ENCODE results near the gene IL22RA1.

The IL22RA1 gene

DNA sequence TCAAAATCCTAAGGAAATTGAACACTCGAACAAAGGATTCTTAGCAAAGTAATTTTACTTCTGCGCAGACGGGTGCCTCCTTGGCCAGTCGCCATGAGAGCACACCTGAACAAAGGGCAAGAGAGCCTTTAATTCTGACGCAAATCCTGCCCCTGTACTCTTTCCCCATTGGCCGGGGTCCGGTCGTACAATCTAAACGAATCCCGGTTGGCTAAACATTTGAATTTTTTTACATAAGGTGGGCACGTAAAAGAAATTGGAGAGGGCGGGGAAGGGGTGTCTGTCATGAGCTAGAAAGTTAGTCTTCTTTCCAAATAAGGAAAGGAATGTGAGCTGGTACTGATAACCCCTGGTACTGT is 8.2 kb upstream of the IL22RA1 start:
- H3K27ac ChIP-seq (ENCODE audit: low read length), result no peak overlapping the region
- H3K4me1 ChIP-seq (ENCODE audit: control insufficient read depth, insufficient read depth, low read length), result peaks cover 2% of the 10 kb centered on the region
- H3K9ac ChIP-seq (ENCODE audit: low read length in 2 of 2), result no peak overlapping the region
- no peaks in the 10 kb centered on the region for H3K36me3 ChIP-seq (ENCODE audit: control insufficient read depth in 2 of 2, insufficient read depth in 2 of 2, low read length in 2 of 2)
- H3K4me3 ChIP-seq (ENCODE audit: low read length in 2 of 2), result no peak overlapping the region
- H3K27me3 ChIP-seq (ENCODE audit: control insufficient read depth in 1 of 2, insufficient read depth in 2 of 2, low read length in 2 of 2), result peaks cover 26 to 27% of the 10 kb centered on the region in 2 donors
- no peaks in the 10 kb centered on the region for H3K9me3 ChIP-seq (ENCODE audit: control insufficient read depth in 2 of 2, low read length in 2 of 2)

DNA sequence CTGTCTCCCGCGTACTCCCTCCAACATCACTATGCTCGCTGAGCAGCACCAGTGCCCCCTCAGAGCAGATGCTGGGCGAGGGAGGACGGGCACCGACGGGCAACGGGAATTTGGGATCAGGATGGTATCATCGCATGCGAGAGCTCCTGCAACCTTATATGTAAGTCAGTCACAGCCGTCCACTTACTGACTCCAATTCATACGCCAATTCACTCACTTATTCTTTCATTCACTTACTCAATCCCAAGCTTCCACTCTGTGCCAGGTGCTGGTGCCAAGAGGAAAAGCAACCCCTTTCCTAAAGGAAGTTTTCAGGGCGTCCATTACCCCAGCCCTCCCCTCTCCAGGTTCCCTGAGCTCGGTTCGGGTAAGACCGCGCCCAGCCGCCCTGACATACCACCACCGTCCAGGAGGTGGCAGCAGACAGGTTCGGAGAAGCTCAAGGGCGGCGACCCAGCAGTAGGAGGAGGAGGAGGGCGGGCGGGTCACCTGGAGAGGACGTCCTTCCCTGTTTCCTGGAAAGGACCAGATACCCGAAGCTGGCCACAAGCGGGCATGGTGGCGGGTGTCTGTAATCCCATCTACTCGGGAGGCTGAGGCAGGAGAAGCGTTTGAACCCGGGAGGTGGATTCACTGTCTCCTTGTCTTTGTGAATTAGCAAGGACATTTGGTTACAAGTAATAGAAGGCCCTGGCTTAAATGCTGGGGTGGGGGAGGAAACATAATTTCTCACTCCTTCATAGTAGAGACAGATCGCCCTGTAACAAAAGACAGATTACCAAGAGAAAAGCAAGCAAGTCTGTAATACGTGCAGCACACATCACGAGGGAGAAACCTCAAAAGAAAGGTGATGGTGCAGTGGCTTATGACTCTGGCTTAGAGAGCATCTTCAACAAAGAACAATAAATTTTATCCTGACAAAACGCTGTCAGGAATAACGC is 7.6 kb upstream of the IL22RA1 start:
- Histone ChIP-seq H3K36me3 (ENCODE audit: control insufficient read depth in 2 of 2, insufficient read depth in 2 of 2, low read length in 2 of 2) (no peaks in the 10 kb centered on the region), H3K27ac (ENCODE audit: low read length) (no peak overlapping the region), H3K4me1 (ENCODE audit: control insufficient read depth, insufficient read depth, low read length) (peaks cover 2% of the 10 kb centered on the region), H3K4me3 (ENCODE audit: low read length in 2 of 2) (peak overlapping the region; percentile 47 to 53), H3K27me3 (ENCODE audit: control insufficient read depth in 1 of 2, insufficient read depth in 2 of 2, low read length in 2 of 2) (peaks cover 23 to 24% of the 10 kb centered on the region in 2 donors), H3K9me3 (ENCODE audit: control insufficient read depth in 2 of 2, low read length in 2 of 2) (no peaks in the 10 kb centered on the region), H3K9ac (ENCODE audit: low read length in 2 of 2) (peak overlapping the region in 1 of 2 donors; percentile 33)

DNA sequence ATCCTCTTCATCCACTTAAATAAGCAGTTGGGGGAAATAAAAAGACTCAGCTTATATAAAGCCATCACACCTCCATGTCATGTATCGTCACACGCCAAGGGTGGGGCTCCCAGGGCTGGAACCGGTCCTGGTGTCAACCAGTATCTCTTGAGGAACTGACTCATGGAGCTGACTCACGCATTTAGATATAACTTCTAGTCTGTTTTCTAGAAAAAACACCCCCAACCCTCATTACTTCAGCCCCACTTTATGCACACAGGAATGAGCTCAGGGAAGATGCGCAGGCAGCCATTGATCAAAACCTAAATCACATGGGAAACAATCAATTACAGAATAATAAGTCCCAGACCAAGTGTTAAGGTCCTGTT is 6.9 kb upstream of the IL22RA1 start:
- Histone ChIP-seq H3K27ac (ENCODE audit: low read length) (no peak overlapping the region), H3K4me1 (ENCODE audit: control insufficient read depth, insufficient read depth, low read length) (peaks cover 2% of the 10 kb centered on the region), H3K4me3 (ENCODE audit: low read length in 2 of 2) (peak overlapping the region in 1 of 2 donors; percentile 53), H3K9me3 (ENCODE audit: control insufficient read depth in 2 of 2, low read length in 2 of 2) (no peaks in the 10 kb centered on the region), H3K27me3 (ENCODE audit: control insufficient read depth in 1 of 2, insufficient read depth in 2 of 2, low read length in 2 of 2) (peaks cover 23 to 24% of the 10 kb centered on the region in 2 donors), H3K36me3 (ENCODE audit: control insufficient read depth in 2 of 2, insufficient read depth in 2 of 2, low read length in 2 of 2) (no peaks in the 10 kb centered on the region), H3K9ac (ENCODE audit: low read length in 2 of 2) (peak overlapping the region in 1 of 2 donors; percentile 33)

DNA sequence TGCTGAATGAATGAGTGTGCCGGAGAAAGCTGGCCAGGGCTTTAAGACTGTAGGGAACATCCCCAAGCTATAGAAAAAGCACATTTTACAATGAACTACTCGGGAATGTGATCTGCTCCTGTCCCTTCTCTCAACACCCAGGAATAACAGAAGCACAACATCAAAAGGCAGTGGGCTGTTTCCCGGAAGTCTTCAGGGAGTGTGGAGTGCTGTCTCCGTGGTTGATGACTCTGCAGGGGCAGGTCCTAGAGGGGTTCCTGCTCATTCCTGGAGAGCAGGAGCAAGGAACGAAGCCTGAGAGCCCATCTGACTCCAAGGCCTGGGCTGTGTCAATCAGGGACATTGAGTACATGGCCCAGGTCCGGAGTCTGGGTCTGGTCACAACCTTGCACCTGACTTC is 4.9 kb upstream of the IL22RA1 start:
- Histone ChIP-seq H3K4me3 (ENCODE audit: low read length in 2 of 2) (no peak overlapping the region), H3K4me1 (ENCODE audit: control insufficient read depth, insufficient read depth, low read length) (peaks cover 3% of the 10 kb centered on the region), H3K27me3 (ENCODE audit: control insufficient read depth in 1 of 2, insufficient read depth in 2 of 2, low read length in 2 of 2) (peaks cover 24 to 25% of the 10 kb centered on the region in 2 donors), H3K36me3 (ENCODE audit: control insufficient read depth in 2 of 2, insufficient read depth in 2 of 2, low read length in 2 of 2) (no peaks in the 10 kb centered on the region), H3K9me3 (ENCODE audit: control insufficient read depth in 2 of 2, low read length in 2 of 2) (no peaks in the 10 kb centered on the region), H3K9ac (ENCODE audit: low read length in 2 of 2) (no peak overlapping the region), H3K27ac (ENCODE audit: low read length) (no peak overlapping the region)

DNA sequence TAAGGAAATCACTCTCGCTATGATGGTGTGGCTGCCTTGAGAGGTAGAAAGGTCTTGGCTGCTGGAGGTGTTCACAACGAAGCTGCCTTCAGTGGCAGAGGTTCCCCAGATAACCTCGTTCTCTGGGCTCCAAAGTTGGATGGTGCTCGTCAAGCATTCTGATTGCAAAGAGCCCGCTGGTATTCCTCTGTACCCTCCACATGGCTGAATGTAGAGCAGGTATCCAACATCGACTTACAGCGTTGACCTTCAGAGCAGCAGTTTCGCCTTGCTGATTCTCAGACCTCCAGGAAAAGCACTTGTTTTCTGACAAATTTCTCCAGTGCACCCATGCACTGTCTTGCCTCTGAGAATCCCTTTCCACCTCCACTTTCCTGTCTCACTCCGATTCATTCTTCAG is 4.3 kb upstream of the IL22RA1 start:
- Histone ChIP-seq H3K27me3 (ENCODE audit: control insufficient read depth in 1 of 2, insufficient read depth in 2 of 2, low read length in 2 of 2) (peaks cover 21 to 28% of the 10 kb centered on the region in 2 donors), H3K9ac (ENCODE audit: low read length in 2 of 2) (no peak overlapping the region), H3K36me3 (ENCODE audit: control insufficient read depth in 2 of 2, insufficient read depth in 2 of 2, low read length in 2 of 2) (no peaks in the 10 kb centered on the region), H3K27ac (ENCODE audit: low read length) (no peak overlapping the region), H3K9me3 (ENCODE audit: control insufficient read depth in 2 of 2, low read length in 2 of 2) (no peaks in the 10 kb centered on the region), H3K4me1 (ENCODE audit: control insufficient read depth, insufficient read depth, low read length) (peaks cover 5% of the 10 kb centered on the region), H3K4me3 (ENCODE audit: low read length in 2 of 2) (no peak overlapping the region)

DNA sequence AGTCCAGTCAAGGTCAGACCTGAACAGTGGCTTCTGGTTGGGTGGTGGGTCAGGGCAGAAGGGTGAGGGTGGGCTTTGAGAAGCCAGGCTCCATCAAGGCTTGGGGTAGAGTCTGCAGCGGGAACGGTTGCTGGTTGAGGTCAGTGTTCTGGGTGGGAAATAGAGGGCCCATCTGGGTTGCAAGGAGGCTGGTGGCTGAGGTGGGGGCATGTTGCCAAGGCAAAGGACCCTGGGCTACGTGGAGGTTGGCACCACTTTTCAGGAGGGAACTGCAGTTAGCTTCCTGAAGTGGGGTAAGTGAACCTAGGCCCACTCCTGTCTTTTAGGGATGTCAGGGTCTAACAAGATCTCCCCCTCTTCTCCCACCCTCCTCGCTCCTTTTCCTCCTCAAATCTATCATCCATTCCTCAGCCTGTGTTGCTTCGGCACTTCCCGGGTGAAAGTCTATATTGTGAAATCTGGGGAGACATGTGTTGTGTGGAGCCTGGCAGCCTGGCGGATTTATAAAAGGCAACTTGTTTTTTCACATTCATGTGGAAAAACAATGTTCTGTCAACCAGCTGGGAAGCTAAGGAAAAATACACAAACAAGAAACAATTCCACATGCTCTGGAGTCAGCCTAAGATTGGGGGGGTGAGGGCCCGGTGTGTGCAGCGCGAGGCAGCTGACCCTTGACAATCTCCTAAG is 1.5 kb downstream of the IL22RA1 start:
- Histone ChIP-seq H3K4me1 (ENCODE audit: control insufficient read depth, insufficient read depth, low read length) (peaks cover 3% of the 10 kb centered on the region), H3K27ac (ENCODE audit: low read length) (no peak overlapping the region), H3K9me3 (ENCODE audit: control insufficient read depth in 2 of 2, low read length in 2 of 2) (no peaks in the 10 kb centered on the region), H3K36me3 (ENCODE audit: control insufficient read depth in 2 of 2, insufficient read depth in 2 of 2, low read length in 2 of 2) (no peaks in the 10 kb centered on the region), H3K4me3 (ENCODE audit: low read length in 2 of 2) (no peak overlapping the region), H3K27me3 (ENCODE audit: control insufficient read depth in 1 of 2, insufficient read depth in 2 of 2, low read length in 2 of 2) (peaks cover 0 to 6% of the 10 kb centered on the region in 2 donors), H3K9ac (ENCODE audit: low read length in 2 of 2) (no peak overlapping the region)

DNA sequence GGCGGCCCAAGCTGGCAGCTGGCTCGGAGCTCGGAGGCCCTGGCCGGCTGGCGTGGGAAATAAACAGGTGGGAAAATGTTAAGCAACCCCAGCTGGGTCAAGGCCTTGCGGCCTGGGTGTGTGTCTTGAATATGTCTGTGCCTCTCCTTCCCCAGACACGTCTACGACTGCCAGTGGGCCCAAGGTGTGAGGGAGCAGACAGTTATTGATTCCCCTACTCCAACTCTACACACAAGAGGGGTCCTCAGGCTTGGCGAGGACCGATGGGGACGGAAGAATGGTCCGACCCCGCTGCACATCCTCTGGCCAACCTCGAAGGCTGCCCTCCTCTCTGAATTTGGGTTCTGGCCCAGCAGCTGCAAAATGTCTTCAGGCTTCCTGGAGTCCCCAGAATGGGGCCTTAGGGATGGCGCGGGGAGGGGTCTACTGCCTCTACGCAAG is 2.2 kb downstream of the IL22RA1 start:
- Histone ChIP-seq H3K9me3 (ENCODE audit: control insufficient read depth in 2 of 2, low read length in 2 of 2) (no peaks in the 10 kb centered on the region), H3K36me3 (ENCODE audit: control insufficient read depth in 2 of 2, insufficient read depth in 2 of 2, low read length in 2 of 2) (no peaks in the 10 kb centered on the region), H3K4me1 (ENCODE audit: control insufficient read depth, insufficient read depth, low read length) (peaks cover 3% of the 10 kb centered on the region), H3K9ac (ENCODE audit: low read length in 2 of 2) (no peak overlapping the region), H3K4me3 (ENCODE audit: low read length in 2 of 2) (no peak overlapping the region), H3K27me3 (ENCODE audit: control insufficient read depth in 1 of 2, insufficient read depth in 2 of 2, low read length in 2 of 2) (peaks cover 0 to 6% of the 10 kb centered on the region in 2 donors), H3K27ac (ENCODE audit: low read length) (no peak overlapping the region)

DNA sequence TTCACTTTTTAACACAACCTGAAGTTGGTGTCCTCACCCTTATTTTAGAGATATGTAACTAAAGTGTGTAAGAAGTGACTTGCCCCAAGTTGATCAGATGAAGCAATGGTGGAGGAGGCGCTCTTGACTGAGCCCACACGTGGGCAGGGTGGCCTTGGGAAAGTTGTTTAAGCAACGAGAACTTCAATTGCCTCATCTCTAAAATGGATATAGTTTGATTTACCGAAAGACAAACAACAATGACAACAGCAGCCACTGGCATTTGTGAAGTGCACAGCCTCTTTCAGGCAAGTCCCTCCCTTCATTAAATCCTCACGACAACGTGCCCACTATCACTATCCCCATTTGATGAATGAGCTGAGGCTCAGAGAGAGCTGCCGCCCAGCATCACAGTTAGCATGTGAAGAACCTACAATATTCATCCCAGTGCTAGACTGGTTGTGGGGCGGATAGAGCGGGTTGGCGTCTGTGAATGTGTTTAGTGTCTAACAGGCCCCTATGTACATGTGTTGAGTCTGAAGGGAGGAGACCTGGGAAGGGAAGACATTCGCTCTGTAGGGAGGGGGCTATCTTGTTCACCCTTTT is 3.0 kb downstream of the IL22RA1 start:
- Histone ChIP-seq H3K9ac (ENCODE audit: low read length in 2 of 2) (no peak overlapping the region), H3K27me3 (ENCODE audit: control insufficient read depth in 1 of 2, insufficient read depth in 2 of 2, low read length in 2 of 2) (peaks cover 0 to 6% of the 10 kb centered on the region in 2 donors), H3K9me3 (ENCODE audit: control insufficient read depth in 2 of 2, low read length in 2 of 2) (no peaks in the 10 kb centered on the region), H3K4me1 (ENCODE audit: control insufficient read depth, insufficient read depth, low read length) (peaks cover 3% of the 10 kb centered on the region), H3K4me3 (ENCODE audit: low read length in 2 of 2) (no peak overlapping the region), H3K27ac (ENCODE audit: low read length) (no peak overlapping the region), H3K36me3 (ENCODE audit: control insufficient read depth in 2 of 2, insufficient read depth in 2 of 2, low read length in 2 of 2) (no peaks in the 10 kb centered on the region)

DNA sequence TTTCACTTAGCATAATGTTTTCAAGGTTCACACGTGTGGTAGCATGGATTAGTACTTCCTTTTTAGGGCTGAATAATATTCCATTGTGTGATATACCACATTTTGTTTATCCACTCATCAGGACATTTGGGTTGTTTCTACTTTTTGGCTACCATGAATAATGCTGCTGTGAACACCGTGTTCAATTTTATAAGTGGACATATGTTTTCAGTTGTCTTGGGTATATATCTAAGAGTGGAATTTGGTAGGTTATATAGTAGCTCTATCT is 3.8 kb downstream of the IL22RA1 start:
- H3K27ac ChIP-seq (ENCODE audit: low read length), result no peak overlapping the region
- H3K4me1 ChIP-seq (ENCODE audit: control insufficient read depth, insufficient read depth, low read length), result peaks cover 3% of the 10 kb centered on the region
- H3K36me3 ChIP-seq (ENCODE audit: control insufficient read depth in 2 of 2, insufficient read depth in 2 of 2, low read length in 2 of 2), result no peaks in the 10 kb centered on the region
- peaks cover 0 to 6% of the 10 kb centered on the region in 2 donors for H3K27me3 ChIP-seq (ENCODE audit: control insufficient read depth in 1 of 2, insufficient read depth in 2 of 2, low read length in 2 of 2)
- H3K4me3 ChIP-seq (ENCODE audit: low read length in 2 of 2), result no peak overlapping the region
- no peaks in the 10 kb centered on the region for H3K9me3 ChIP-seq (ENCODE audit: control insufficient read depth in 2 of 2, low read length in 2 of 2)
- H3K9ac ChIP-seq (ENCODE audit: low read length in 2 of 2), result no peak overlapping the region

DNA sequence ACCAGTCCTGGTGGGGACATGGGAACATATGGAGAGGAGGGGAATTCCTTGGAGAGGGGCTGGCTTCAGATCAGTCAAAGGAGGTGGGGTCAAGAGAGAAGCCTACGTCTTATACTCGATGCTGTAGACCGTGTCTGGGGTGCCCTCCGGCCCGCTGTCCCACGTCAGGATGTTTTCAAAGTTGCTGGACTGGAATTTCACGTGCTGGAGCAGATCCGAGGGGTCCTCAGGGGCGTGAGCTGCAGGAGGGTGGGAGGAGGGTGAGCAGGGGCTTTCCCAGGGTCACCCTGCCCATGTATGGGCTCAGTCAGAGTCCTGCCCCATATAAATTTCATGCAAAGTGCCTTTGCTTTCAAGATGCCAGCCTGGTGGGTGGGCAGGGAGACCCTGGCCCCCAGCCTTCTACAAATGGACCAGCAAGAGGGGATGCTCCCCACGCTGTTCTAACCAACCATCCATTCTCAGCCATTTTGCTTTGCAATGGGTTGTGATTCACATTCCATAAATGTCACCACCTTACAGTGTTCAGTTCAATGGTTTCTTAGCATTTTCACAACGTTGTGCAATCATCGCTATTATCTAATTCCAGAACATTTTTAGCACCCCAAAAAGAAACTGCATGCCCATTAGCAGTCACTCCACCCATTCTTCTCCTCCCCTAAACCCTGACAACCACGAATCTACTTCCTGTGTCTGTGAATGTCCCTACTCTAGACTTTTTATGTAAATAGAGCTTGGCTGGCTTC is 4.3 kb downstream of the IL22RA1 start:
- Histone ChIP-seq H3K9ac (ENCODE audit: low read length in 2 of 2) (no peak overlapping the region), H3K36me3 (ENCODE audit: control insufficient read depth in 2 of 2, insufficient read depth in 2 of 2, low read length in 2 of 2) (no peaks in the 10 kb centered on the region), H3K4me3 (ENCODE audit: low read length in 2 of 2) (no peak overlapping the region), H3K27ac (ENCODE audit: low read length) (no peak overlapping the region), H3K9me3 (ENCODE audit: control insufficient read depth in 2 of 2, low read length in 2 of 2) (no peaks in the 10 kb centered on the region), H3K4me1 (ENCODE audit: control insufficient read depth, insufficient read depth, low read length) (peaks cover 3% of the 10 kb centered on the region), H3K27me3 (ENCODE audit: control insufficient read depth in 1 of 2, insufficient read depth in 2 of 2, low read length in 2 of 2) (peaks cover 0 to 6% of the 10 kb centered on the region in 2 donors)

Data from stomach smooth muscle (tissue), 2 donors.